Stimulated activated CD4-positive, alpha-beta T cell treated with anti-CD3 and anti-CD28 coated beads, TNF-alpha, amount 100 ng/mL, for 1 hour (primary cell): ENCODE results near the gene DEAF1.

Source experiments
- DNase-seq, 3 donors: peaks; one replicate each; pipeline ENCODE4 v3.0.0-alpha.2; 2020; ENCODE audit warnings: low read depth in 3 of 3, low spot score in 1 of 3

DEAF1 gene

DNA sequence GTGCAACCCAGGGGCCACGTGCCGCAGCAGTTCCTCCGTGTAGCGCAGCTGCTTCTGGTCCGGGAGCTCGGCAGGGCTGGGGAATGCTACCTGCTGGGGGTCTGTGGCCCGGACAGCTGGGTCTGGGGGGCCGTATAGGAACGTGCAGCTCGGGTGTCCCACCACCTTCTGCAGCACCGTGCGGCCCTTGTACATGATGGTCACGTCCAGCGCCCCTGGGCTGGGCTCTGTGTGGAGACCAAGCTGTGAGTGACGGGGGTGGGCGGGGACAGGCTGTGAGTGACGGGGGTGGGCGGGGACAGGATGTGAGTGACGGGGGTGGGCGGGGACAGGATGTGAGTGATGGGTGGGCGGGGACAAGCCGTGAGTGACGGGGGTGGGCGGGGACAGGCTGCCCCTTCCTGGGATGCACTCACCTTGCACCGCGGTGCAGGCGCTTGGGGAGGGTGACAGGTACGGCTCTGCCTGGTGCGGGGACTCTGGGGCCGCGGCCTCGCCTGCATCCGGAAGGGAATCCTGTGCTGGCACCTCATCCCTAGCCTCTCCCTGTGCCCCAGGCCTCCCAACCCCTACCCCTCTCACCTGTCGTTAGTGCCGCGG, 81.6 kb downstream of the DEAF1 start:
- DNase-seq = peak; percentile 50 to 71 (median 70)

DNA sequence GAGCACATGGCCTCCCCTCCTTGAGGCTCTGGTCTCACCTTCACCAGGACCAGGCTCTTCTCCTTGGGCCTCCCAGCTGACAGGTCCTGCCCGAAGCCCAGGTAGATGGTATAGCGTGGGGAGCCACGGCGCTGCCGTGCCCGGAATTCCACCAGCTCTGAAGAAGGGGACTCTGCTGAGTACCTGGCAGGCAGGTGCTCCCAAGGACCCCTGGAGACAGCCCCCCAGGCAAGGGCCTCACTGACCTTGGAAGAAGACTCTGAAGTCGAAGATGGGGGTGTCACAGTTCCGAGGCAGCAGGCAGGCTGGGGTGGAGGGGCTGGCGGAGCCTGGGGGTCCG, 82.1 kb downstream of the DEAF1 start:
- no peak for DNase-seq

DNA sequence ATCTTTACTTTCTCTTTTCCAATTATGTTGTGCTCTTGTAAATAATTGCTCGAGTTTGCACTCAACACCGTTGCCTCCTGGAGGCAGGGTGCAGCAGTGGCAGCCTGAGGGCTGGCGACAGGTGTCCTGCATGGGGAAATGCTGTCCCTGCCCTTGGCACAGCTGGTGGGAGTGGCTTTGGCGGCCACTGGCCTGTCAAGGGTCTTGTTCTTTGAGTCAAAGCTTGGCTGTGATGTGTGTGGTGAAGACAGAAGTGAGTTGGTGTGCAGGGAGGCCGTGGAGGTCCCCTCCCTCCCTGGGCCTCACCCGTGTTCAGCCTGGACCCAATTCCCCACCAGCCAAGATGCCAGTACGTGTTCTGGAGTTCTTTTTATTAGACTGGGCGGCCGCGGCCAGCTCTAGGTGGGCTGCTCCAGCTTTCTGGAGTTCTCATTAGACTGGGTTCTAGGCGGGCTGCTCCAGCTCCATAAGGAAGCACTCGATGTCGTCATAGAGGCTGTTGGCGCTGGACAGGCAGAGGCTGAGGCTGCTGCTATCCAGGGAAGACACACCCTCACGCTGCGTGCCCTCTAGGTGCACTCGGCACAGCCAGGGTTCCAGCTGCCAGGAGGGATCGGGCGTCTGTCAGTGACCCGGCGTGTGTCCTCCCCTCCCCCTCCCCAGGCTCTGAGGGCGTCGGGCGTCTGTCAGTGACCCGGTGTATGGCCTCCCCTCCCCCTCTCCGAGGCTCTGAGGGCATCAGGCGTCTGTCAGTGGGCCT, 82.6 kb downstream of the DEAF1 start:
- DNase-seq = no peak

DNA sequence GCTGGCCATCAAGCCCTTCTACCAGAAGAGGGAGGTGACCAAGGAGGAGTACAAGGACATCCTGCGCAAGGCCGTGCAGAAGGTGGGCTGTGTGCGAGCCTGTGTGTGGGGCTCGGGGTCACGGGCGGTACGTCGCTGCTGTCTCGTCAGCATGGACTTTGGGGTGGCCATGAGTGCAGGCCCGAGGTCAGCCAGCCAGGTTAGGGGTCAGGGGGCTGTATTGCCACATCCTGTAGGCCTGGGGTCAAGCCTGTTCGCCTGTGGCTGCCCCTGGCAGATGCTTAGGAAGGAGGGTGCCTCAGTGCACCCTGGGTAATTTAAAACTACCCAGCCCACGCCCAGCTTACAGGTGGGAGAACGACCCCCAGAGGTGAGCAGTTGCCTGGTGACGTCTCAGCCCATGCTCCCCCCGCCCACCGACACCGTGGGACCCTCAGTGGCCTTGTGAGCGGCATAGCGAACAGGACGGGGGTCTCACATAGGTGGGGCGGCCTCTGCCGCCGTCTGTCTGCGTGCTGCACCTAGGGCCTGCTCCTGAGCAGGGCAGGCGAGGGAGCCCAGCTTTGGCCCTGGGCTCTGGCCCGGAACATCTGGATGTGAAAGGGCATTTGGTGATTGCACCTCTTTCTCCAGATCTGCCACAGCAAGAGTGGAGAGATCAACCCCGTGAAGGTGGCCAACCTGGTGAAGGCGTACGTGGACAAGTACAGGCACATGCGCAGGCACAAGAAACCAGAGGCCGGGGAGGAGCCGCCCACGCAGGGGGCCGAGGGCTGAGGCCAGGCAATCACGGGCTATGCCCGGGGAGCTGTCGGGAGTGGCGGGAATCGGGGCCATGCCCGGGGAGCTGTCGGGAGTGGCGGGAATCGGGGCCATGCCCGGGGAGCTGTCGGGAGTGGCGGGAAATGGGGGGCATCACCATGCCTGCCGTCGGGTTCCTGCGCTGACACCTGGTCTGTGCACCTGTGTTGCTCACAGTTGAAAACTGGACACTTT, 83.7 kb downstream of the DEAF1 start:
- no peak for DNase-seq

DNA sequence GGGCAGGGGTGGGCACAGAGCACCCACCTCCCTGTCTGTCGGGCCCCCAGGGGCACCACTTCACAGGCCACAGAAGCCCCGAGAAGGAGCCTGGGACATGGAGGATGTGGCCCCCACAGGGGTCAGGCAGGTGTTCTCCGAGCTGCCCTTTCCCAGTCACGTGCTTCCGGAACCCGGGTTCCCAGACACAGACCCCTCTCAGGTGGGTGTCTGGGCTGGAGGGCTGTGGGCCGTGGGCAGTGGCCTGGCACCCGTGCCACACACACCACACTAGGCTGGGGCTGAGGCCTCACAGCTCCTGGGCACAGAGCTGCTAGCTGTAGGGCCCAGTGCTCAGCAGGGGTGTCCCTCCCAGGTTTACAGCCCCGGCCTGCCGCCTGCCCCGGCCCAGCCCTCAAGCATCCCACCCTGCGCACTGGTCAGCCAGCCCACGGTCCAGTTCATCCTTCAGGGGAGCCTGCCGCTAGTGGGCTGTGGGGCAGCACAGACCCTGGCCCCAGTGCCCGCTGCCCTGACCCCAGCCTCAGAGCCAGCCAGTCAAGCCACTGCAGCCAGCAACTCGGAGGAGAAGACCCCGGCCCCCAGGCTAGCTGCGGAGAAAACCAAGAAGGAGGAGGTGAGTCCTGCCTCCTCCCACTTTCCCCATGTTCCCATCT, 84.7 kb downstream of the DEAF1 start:
- no peak for DNase-seq

DNA sequence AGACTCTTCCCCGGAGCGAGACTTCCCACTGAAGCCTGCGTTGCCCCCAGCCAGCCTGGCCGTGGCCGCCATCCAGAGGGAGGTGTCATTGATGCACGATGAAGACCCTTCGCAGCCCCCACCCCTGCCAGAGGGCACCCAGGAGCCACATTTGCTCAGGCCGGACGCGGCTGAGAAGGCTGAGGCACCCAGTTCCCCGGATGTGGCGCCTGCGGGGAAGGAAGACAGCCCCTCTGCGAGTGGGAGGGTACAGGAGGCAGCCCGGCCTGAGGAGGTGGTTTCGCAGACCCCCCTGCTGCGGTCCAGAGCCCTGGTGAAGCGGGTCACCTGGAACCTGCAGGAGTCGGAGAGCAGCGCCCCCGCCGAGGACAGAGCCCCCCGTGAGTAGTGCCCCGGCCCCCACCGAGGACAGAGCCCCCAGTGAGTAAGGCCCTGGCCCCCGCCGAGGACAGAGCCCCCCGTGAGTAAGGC, 85.6 kb downstream of the DEAF1 start:
- no peak for DNase-seq

DNA sequence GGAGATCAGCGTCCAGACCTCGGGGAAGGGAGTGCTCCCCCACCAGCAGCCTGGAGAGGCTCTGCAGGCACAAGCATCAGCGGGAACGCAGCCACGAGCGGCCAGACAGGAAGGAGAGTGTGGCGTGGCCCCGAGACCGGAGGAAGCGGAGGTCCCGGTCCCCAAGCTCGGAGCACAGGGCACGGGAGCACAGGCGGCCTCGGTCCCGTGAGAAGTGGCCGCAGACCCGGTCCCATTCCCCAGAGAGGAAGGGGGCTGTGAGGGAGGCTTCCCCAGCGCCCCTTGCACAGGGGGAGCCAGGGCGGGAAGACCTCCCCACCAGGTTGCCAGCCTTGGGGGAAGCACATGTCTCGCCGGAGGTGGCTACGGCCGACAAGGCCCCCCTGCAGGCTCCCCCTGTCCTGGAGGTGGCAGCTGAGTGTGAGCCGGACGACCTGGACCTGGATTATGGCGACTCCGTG, 86.2 kb downstream of the DEAF1 start:
- no peak for DNase-seq

DNA sequence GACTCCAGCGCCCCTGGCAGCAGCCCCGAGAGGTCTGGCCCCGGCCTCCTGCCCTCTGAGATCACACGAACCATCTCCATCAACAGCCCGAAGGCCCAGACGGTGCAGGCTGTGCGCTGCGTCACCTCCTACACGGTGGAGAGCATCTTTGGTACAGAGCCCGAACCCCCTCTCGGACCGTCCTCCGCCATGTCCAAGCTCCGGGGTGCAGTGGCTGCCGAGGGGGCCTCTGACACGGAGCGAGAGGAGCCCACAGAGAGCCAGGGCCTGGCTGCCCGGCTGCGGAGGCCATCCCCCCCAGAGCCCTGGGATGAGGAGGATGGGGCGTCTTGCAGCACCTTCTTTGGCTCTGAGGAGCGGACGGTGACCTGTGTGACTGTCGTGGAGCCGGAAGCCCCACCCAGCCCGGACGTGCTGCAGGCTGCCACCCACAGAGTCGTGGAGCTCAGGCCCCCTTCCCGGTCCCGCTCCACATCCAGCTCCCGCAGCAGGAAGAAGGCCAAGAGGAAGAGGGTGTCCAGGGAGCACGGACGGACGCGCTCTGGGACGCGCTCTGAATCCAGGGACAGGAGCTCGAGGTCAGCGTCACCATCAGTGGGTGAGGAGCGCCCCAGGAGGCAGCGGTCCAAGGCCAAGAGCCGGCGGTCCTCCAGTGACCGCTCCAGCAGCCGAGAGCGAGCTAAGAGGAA, 86.9 kb downstream of the DEAF1 start:
- no peak for DNase-seq

DNA sequence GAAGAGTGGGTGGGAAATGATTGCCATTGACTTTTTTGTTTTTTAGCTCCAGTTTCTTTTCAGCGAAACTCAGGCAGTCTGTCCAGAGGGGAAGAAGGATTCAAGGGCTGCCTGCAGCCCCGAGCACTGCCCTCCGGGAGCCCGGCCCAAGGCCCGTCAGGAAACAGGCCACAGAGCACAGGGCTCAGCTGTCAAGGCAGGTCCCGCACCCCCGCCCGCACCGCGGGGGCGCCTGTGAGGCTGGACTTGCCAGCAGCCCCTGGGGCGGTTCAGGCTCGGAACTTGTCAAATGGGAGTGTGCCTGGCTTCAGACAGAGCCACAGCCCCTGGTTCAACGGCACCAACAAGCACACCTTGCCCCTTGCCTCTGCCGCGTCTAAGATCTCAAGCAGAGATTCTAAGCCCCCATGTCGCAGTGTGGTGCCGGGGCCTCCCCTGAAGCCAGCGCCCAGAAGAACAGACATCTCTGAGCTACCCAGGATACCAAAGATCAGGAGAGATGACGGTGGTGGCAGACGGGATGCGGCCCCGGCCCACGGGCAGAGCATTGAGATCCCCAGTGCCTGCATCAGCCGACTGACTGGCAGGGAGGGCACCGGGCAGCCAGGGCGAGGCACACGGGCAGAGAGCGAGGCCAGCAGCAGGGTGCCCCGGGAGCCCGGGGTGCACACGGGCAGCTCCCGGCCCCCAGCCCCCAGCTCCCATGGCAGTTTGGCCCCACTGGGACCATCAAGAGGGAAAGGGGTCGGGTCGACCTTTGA, 87.8 kb downstream of the DEAF1 start:
- no peak for DNase-seq

DNA sequence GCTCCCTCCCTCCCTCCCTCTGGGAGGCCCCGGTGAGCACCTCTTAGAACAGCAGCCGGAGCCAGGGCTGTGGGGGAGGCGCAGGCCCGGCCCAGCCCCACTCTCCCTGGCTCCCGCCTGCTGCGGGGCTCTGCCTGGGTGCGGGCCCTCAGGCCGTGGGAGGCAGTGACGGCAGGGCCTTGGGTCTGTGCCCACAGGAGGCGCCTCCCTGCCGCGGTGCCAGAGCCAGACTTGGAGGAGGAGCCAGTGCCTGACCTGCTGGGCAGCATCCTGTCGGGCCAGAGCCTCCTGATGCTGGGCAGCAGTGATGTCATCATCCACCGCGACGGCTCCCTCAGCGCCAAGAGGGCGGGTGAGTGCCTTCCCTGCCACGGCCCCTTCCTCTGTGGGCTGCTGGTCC, 88.8 kb downstream of the DEAF1 start:
- DNase-seq = no peak

DNA sequence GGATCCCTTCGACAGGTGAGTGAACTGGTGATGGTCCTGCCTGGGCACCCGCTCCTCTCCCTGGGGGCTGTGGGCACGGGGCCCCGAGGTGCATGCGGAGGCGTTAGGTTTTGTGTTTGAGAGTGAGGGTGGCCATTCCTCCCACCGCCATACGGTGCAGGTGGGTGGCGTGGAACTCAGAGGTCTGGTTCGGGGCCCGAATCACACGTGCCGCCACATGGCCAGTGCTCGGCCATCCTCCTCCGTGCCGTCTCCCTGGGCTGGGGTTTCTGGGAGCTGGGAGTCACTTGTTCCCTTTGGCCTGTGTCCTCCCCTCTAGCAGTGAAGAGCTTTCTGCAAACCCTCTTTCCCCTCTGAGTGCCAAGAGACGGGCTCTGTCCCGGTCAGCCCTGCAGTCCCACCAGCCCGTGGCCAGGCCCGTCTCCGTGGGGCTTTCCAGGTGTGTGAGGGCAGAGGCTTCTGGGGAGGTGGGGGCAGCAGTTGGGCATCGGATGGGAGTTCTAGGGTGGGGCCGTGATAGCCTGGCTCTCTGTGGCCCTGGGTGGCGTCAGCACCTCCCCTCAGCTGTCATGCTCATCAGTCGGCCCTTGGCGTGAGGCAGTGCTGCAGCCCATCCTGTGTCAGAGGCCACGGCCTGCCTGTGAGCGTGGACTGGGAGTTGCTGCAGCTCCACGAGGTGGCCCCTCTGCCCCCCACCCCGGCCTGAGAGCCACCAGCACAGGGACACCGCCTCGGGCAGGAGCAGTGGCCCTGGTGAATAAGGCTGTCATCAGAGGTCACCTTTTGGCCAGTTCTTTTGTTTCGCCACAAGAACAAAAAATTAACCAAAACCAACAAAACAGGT, 89.5 kb downstream of the DEAF1 start:
- DNase-seq = no peak

DNA sequence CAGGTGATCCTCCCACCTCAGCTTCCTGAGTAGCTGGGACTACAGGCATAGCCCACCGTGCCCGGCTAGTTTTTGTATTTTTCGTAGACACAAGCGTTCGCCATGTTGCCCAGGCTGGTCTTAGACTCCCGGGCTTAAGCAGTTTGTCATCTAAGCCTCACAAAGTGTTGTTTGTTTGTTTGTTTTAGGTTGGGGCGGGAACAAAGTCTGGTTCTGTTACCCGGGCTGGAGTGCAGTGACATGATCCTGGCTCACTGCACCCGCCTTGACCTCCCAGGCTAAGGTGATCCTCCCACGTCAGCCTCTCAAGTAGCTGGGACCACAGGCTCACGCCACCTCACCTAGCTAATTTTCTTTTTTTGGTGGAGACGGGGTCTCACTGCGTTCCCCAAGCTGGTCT, 91.9 kb downstream of the DEAF1 start:
- DNase-seq = no peak

DNA sequence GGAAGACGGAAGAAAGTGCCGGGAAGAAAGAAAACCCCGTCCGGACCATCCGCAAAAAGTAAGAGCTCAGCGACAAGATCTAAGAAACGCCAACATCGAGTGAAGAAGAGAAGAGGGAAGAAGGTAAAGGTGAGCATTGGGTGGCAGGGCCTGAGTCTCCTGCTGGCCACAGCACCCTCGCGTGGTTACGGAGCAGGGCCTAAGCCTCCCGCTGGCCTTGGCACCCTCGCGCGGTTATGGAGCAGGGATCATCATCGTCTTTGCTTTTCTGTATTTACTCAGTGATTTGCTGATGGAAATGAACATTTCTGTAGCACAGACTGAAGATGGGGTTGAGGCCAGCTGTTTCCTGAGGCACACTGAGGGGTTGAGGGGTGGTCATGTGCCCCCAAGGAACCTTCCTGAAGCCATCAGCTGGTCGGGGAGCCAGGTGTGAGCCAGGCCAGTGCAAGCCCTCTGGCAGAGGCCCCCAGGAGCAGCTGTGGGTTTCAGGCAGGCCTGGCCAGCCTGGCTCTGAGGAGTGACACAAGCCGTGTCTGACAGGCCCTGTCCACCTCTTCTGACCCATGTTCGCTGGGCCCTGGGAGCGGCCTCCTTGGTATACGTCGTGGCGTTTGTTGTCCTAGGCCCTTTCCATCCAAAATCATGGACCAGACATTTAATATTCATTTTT, 93.3 kb downstream of the DEAF1 start:
- DNase-seq = no peak

DNA sequence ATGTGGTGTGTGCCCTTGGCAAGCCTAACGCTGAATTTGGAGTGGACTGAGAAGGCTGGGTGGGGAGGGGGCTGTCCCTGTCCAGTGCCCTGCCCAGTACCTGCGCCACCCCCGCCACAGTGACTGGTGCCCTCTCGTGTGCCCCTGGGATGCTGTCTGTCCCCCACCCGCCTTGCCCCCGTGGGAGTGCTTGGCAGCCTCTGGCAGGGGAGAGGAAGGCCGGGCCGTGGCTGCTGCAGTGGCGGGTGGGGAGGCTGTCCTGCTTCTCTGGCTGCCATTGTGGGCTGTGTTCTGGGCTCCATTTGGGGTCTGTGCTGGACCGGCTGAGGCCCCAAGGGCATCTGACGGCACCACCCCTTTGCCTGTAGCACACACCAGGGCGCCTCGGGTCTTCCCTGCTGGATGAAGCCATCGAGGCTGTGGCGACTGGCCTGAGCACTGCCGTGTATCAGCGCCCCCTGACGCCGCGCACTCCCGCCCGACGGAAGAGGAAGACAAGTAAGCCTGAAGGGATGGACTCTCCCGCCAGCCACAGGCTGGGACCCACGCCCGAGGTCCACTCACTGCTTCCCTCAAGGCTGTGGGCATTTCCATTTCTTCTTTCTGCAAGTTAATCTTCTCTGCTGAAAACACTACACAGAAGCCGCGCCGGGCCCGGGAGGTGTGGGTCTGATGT, 96.9 kb downstream of the DEAF1 start:
- no peak for DNase-seq

DNA sequence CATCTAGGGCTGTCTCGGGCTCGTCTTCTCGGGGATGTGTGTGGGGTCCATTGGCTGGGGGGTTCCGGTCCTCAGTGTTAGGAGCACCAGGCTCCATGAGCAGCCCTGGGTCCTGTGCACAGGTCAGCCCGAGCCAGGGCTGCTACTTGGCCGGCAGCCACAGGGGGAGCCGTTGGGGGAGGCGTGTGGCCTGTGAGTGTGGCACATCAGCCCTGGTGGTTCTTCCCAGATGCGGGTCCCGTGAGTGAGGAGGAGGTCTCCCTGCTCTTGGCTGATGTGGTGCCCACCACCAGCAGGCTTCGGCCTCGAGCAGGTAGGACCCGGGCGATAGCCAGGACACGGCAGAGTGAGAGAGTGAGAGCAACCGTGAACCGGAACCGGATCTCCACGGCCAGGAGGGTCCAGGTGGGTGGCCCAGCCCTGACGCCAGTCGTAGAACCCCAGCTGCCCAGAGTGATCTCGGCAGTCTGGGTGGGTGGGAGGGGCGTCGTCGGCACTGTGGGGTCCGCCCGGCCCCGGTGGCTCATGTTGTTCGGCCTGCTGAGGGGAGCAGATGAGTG, 97.8 kb downstream of the DEAF1 start:
- no peak for DNase-seq

DNA sequence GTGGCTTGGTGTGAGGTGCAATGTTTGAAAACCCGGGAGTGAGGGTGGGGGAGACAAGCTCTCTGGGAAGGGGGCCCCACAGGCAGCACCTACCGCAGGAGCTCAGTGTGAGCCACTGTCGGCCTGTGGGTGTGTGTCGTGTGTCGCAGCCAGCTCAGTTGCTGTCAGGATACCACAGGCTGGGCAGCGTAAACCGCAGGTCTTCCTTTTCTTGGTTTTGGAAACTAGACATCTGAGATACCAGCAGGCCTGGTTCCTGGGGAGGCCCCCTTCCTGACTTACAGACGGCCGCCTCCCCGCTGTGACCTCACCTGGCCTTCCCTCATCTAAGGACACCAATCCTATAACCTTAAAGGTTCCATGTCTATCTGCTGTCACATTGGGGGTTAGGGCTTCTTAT, 98.6 kb downstream of the DEAF1 start:
- no peak for DNase-seq

DNA sequence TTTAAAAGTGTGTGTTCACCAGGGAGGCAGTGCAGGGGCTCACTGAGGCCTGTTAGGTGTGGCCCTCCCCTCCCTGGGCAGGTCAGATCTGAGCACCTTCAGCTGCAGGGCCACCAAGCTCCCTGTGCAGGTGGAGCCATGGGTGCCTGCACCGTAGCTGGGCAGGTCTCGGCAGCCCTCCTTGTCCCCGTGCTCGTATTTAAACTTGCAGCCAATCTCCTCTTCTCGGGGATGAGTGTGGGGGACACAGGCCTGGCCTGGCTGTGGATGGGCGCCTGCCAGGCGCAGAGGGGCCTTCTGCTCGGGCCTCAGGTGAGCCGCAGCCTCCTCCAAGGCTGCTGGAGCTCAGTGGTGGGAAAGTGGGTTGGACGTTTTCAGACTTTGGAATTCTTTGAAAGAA, 99.6 kb downstream of the DEAF1 start:
- no peak for DNase-seq
